Stimulated activated CD8-positive, alpha-beta memory T cell treated with anti-CD3 and anti-CD28 coated beads, Interleukin-7, amount 100 ng/mL, for 4 hours (primary cell): Measurements from ENCODE around the gene FCHO2.

Experiments
- DNase-seq, 2 donors: peaks; one replicate each; pipeline ENCODE4 v3.0.0-alpha.2; 2020; ENCODE audit warnings: low read depth in 2 of 2

FCHO2 gene

GRCh38 chr5:73114044-73114688 lies 158.3 kb downstream of the FCHO2 start:
- DNase-seq: no peak

GRCh38 chr5:73115399-73116051 lies 159.7 kb downstream of the FCHO2 start:
- no peak for DNase-seq

- DNase-seq: no peak
These were observed 160.7 kb downstream of the FCHO2 start for GRCh38 chr5:73116506-73116905.

- no peak for DNase-seq
These were observed 161.4 kb downstream of the FCHO2 start for GRCh38 chr5:73117088-73117740.

GRCh38 chr5:73118391-73118973 lies 162.6 kb downstream of the FCHO2 start:
- no peak for DNase-seq

- DNase-seq: no peak
These were observed 163.8 kb downstream of the FCHO2 start for GRCh38 chr5:73119451-73120157.

GRCh38 chr5:73120222-73121118 lies 164.6 kb downstream of the FCHO2 start, which contains the start of gene TMEM171:
TMEM171 (plus strand) TSS chr5:73120575; CDS start chr5:73123374, 2,799 bp downstream.
- no peak for DNase-seq

GRCh38 chr5:73121119-73121463 lies 165.2 kb downstream of the FCHO2 start:
- no peak for DNase-seq

- DNase-seq: no peak
These were observed 167.3 kb downstream of the FCHO2 start for GRCh38 chr5:73122875-73123810.

GRCh38 chr5:73125289-73125688 lies 169.4 kb downstream of the FCHO2 start:
- no peak for DNase-seq

- no peak for DNase-seq
These were observed 170.5 kb downstream of the FCHO2 start for GRCh38 chr5:73126381-73126780.

- DNase-seq: no peak
These were observed 171.1 kb downstream of the FCHO2 start for GRCh38 chr5:73126957-73127356.

- no peak for DNase-seq
These were observed 173.3 kb downstream of the FCHO2 start for GRCh38 chr5:73129143-73129542.

- DNase-seq: no peak
These were observed 175.0 kb downstream of the FCHO2 start for GRCh38 chr5:73130811-73131210.

- DNase-seq: no peak
These were observed 176.0 kb downstream of the FCHO2 start for GRCh38 chr5:73131711-73132425.

GRCh38 chr5:73132759-73133158 lies 176.9 kb downstream of the FCHO2 start:
- no peak for DNase-seq

GRCh38 chr5:73135021-73135420 lies 179.2 kb downstream of the FCHO2 start:
- no peak for DNase-seq

GRCh38 chr5:73135429-73136054 lies 179.7 kb downstream of the FCHO2 start:
- DNase-seq: no peak

GRCh38 chr5:73136055-73136562 lies 180.3 kb downstream of the FCHO2 start:
- DNase-seq: no peak
